Fibroblast of the aortic adventitia (primary cell): ENCODE data around the gene C12orf43. TPM values are rescaled to one million over a fixed set of nuclear protein-coding genes. Genes with fewer than 3 reads are reported as not detected.

Source experiments
- DNase-seq: peaks from one replicate; pipeline ENCODE4 v3.0.0-alpha.2; 2010; ENCODE audit warnings: low read depth
- H3K4me3 ChIP-seq: 2 replicates; pipeline ENCODE4 v1.5.1; 2011; ENCODE audit warnings: low read depth, mild to moderate bottlenecking, control low read depth, low read length, moderate library complexity
- total RNA-seq: library from RNA; depleted of rRNA; stranded (reverse); fragments of >200 nt; gene quantifications from 2 replicates; pipeline ENCODE4 v1.2.3, GENCODE V29; 2012; ENCODE audit warnings: low replicate concordance
- TF ChIP-seq, protein P1 (sequence below): IDR thresholded peaks from 2 replicates; pipeline ENCODE4 v1.5.1; 2011; ENCODE audit warnings: mild to moderate bottlenecking, low read length, control low read depth, inconsistent platforms; ENCODE audit not compliant: insufficient read depth

C12orf43 gene
- total RNA-seq, 1 donor = 12.7 TPM

DNA sequence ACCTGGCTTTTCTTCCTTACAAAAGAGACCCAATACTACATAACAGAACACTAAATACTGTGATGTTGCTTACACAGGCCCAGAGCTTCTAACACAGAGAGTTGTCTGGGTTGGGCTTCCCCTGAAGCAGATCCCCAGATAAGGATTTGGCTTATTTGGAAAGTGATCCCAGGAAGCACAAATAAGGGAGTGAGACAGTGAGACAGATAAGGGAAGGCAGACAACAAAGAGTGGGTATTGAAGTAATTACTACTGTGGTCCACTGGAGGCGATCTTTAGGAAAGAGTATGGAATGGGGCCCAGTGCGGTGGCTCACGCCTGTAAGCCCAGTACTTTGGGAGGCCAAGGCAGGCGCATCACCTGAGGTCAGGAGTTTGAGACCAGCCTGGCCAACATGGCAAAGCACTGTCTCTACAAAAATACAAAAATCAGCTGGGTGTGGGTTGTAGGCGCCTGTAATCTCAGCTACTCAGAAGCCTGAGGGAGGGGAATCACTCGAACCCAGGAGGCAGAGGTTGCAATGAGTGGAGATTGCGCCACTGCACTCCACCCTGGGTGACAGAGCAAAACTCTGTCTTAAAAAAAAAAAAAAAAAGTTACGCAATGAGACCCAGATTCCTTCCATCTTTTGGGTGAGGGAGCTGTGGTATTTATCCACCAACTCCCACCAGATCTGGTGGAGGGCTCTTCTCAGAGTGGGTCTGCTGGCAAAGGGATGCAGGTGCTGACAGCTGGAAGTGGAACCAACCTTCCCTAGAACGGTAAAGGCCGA is 10.2 kb upstream of the C12orf43 start:
- DNase-seq = no peak
- TF ChIP-seq, protein P1, sequence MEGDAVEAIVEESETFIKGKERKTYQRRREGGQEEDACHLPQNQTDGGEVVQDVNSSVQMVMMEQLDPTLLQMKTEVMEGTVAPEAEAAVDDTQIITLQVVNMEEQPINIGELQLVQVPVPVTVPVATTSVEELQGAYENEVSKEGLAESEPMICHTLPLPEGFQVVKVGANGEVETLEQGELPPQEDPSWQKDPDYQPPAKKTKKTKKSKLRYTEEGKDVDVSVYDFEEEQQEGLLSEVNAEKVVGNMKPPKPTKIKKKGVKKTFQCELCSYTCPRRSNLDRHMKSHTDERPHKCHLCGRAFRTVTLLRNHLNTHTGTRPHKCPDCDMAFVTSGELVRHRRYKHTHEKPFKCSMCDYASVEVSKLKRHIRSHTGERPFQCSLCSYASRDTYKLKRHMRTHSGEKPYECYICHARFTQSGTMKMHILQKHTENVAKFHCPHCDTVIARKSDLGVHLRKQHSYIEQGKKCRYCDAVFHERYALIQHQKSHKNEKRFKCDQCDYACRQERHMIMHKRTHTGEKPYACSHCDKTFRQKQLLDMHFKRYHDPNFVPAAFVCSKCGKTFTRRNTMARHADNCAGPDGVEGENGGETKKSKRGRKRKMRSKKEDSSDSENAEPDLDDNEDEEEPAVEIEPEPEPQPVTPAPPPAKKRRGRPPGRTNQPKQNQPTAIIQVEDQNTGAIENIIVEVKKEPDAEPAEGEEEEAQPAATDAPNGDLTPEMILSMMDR = peak; percentile 6

DNA sequence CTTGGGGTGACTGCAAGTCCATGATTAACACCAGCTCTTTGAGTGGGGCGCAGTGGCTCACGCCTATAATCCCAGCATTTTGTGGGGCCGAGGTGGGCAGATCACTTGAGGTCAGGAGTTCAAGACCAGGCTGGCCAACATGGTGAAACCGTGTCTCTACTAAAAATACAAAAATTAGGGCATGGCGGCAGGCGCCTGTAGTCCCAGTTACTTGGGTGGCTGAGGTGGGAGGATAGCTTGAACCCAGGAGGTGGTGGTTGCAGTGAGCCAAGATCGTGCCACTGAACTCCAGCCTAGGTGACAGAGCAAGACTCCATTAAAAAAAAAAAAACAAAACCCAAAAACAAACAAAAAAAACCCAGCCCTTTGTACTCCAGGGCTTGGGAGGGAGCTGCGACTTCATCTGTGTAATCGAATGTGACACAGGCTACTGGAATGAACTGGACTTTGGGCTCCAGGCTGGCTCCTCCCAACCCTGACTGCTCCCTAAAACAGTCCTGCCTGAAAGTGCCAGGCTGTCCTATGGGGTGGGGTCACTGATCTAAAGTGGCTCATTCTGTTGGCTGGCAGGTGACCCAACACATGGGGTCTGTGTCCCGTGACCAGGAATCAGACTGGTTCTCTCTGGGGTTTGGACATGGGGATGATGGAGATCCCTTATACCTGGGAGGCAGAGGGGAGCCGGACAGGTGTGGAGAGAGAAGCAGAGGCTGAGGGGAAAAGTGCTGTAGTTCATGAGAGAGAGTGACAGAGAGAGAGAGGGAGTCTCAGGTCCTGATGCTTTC is 9.3 kb upstream of the C12orf43 start:
- no peak for DNase-seq
- no peak overlapping the region for H3K4me3 ChIP-seq
- TF ChIP-seq, protein P1 = no peak

More for the DNA sequence above, 10.2 kb upstream of the C12orf43 start:
- no peak overlapping the region for H3K4me3 ChIP-seq

DNA sequence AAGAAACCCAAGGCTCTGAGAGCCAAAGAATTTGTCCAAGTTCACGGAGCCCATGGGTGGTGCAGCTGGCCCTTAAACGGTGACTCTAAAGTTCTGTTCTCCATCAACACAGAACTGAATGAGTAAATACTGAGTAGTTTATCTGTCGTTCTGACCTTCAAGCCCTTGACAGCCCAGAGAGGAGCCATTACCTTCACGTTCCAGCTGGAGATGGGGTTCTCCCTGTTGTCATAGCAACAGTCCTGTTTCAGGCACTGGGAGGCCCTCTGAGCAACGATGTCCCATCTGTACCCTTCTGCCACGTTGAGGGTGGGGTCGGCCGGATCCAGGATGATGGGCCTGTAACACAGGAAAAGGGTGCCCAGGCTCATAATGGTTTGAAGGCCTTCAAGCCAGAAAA is 7.5 kb upstream of the C12orf43 start:
- TF ChIP-seq, protein P1 = no peak
- no peak overlapping the region for H3K4me3 ChIP-seq
- DNase-seq = no peak

DNA sequence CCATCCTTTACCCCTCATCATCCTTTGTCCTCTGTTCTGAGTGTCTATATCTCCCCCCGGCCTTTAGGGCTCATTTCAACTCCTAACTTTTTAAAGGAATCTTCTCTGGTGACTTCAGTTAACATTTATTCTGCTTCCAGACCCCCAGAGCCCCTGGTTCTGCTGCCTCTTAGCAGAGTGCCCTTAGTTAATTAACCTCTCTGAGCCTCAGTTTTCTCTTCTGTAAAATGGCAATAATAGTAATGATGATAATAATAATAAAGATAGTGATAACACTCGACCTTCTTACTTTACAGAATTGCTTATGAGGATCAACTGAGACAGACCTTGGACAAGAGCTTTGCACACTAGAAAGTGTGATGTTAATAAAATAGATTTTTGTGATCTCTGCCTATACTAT is 6.4 kb upstream of the C12orf43 start:
- H3K4me3 ChIP-seq = no peak overlapping the region
- TF ChIP-seq, protein P1 = no peak
- no peak for DNase-seq

DNA sequence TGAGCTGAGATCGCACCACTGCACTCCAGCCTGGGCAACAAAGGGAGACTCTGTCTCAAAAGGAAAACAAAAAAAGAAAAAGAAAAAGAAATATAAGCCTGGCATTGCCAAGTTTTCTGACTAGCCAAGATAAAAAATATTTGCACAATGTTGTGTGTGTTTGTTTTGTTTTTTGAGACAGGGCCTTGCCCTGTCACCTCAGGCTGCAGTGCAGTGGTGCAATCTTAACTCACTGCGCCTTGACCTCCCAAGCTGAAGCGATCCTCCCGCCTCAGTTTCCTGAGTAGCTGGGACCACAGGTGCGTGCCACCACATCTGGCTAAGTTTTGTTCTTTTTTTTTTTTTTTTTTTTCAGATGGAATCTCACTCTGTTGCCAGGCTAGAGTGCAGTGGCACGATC is 5.5 kb upstream of the C12orf43 start:
- no peak for DNase-seq
- H3K4me3 ChIP-seq = no peak overlapping the region
- TF ChIP-seq, protein P1 = no peak

DNA sequence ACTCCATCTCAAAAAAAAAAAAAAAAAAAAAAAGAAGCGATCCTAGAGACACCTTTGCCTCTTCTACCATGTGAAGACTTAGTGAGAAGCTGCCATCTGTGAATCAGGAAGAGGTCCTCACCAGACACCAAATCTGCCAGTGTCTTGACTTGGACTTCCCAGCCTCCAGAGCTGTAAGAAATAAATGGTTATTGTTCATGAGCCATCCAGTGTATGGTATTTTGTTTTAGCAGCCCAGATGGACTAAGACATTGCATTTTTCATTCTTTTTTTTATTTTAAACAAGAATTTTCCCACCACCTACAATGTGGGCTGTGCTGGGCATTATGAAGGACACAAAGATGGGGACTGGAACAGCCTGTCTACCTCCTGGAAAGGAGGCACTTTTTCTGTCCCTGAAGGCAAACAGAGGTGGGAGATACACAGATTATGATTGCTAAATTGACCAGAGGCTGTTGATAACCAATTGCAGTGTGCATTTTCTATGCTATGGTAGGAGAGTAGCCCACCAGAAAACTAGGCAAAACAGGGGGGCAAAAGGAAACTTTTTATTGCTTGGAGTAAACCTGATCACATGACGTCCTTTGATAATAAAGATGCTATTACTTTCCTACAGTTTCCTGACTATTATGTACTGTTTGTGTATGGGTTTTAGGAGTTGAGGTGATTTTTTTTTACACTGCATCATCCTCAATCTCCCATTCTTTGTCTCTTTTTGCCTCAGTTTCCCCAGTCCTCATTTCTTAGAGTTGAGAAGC is 2.8 kb upstream of the C12orf43 start:
- TF ChIP-seq, protein P1 = no peak
- no peak for DNase-seq
- H3K4me3 ChIP-seq = no peak overlapping the region
